ENCODE data around the gene CPPED1.

Gene CPPED1

GRCh38 chr16:12609937-12610699, 193.6 kb downstream of the CPPED1 start:
- ChIA-PET POLR2A (interaction anchor here (0.7 kb wide), 1 partner anchor 236 kb away, joined by 3 read pairs; no protein-coding TSS in a partner anchor), CTCF (no interaction called here)
- H3K4me3 ChIP-seq (ENCODE audit: control insufficient read depth in 1 of 7, extremely low read depth in 1 of 7, insufficient read depth in 4 of 7, low read depth in 2 of 7, low read length in 6 of 7): no peak overlapping the region
- H3K27me3 ChIP-seq (replicated peaks in 2 of 5; ENCODE audit: control insufficient read depth in 4 of 5, insufficient read depth in 5 of 5, low read length in 4 of 5): no peaks in the 10 kb centered on the region
- no peak overlapping the region for H3K27ac ChIP-seq (ENCODE audit: insufficient read depth in 1 of 2, low read depth in 1 of 2, low read length in 2 of 2, poor library complexity in 1 of 2, severe bottlenecking in 2 of 2)
- H3K9me3 ChIP-seq (ENCODE audit: control extremely low read depth in 1 of 5, control insufficient read depth in 4 of 5, insufficient read depth in 2 of 5, low read depth in 1 of 5, low read length in 4 of 5): peaks cover 0 to 6% (median 0%) of the 10 kb centered on the region in 5 experiments
- H3K4me1 ChIP-seq (ENCODE audit: control extremely low read depth in 1 of 4, control insufficient read depth in 4 of 4, insufficient read depth in 4 of 4, low read length in 3 of 4): peaks cover 9 to 19% (median 16%) of the 10 kb centered on the region in 4 experiments
- H3K36me3 ChIP-seq (ENCODE audit: control insufficient read depth in 4 of 4, insufficient read depth in 4 of 4, low read length in 3 of 4): no peaks in the 10 kb centered on the region
- no peak for DNase-seq
- WGBS (ENCODE audit: insufficient coverage): 100% methylated on average over 6 of the region's 8 CpGs

Data from common myeloid progenitor, CD34-positive (primary cell).